Calu3 (cell line): ENCODE measurements around the gene L3MBTL1. TPM values are rescaled to one million over a fixed set of nuclear protein-coding genes. Genes with fewer than 3 reads are reported as not detected.

Experiments used
- BruUV-seq: library from RNA; stranded (reverse); fragments of 400-500 nt; replicated peaks from 2 replicates; lab custom pipeline; 2021; lab: Mats Ljungman, UMichigan
- CTCF ChIA-PET: fragments of 300-600 bp; sonication (Branson Sonifier 250); formaldehyde crosslinking; loops from one replicate; lab custom pipeline; 2022; ENCODE audit warnings: antibody characterized with exemption; lab: Charles Lee
- DNase-seq: peaks from one replicate; pipeline ENCODE4 v3.0.0; 2022
- H3K27ac Mint-ChIP-seq: one replicate; pipeline ENCODE4 v1.8.0; 2022; ENCODE audit warnings: mixed read lengths; ENCODE audit not compliant: unreplicated experiment
- H3K27me3 Mint-ChIP-seq: one replicate; pipeline ENCODE4 v1.8.0; 2022; ENCODE audit warnings: mixed read lengths; ENCODE audit not compliant: unreplicated experiment
- H3K36me3 Mint-ChIP-seq: one replicate; pipeline ENCODE4 v1.8.0; 2022; ENCODE audit warnings: mild to moderate bottlenecking, moderate library complexity, mixed read lengths; ENCODE audit not compliant: insufficient read depth, unreplicated experiment
- H3K4me1 Mint-ChIP-seq: one replicate; pipeline ENCODE4 v1.8.0; 2022; ENCODE audit warnings: mild to moderate bottlenecking, low read depth, mixed read lengths; ENCODE audit not compliant: unreplicated experiment
- H3K4me3 Mint-ChIP-seq: one replicate; pipeline ENCODE4 v1.8.0; 2022; ENCODE audit warnings: mild to moderate bottlenecking, low read depth, moderate library complexity, mixed read lengths; ENCODE audit not compliant: unreplicated experiment
- H3K9me3 Mint-ChIP-seq: one replicate; pipeline ENCODE4 v1.8.0; 2022; ENCODE audit warnings: low read depth, mixed read lengths; ENCODE audit not compliant: unreplicated experiment
- CTCF ChIP-seq: fragments of 200-600 bp; IDR thresholded peaks from one replicate; pipeline ENCODE4 v1.8.0; 2022; ENCODE audit warnings: antibody characterized with exemption; ENCODE audit not compliant: unreplicated experiment
- intact Hi-C: fragments of 100-400 bp; cut with micrococcal nuclease; formaldehyde crosslinking; loops from one replicate; pipeline ENCODE4 v1.10.0; 2022; ENCODE audit not compliant: unreplicated experiment
- total RNA-seq: library from RNA; stranded (reverse); gene quantifications from 2 replicates; pipeline ENCODE4 v1.2.3, GENCODE V29; 2022

The L3MBTL1 gene
- total RNA-seq, 1 experiment from 2014 or later = 42.3 TPM

- no peaks in the 10 kb centered on the region for H3K27me3 Mint-ChIP-seq
- peaks cover 24% of the 10 kb centered on the region for H3K36me3 Mint-ChIP-seq
- no peaks in the 10 kb centered on the region for H3K9me3 Mint-ChIP-seq
- H3K27ac Mint-ChIP-seq = no peak overlapping the region
- CTCF ChIA-PET = no interaction called here
- TF ChIP-seq CTCF = no peak
- H3K4me3 Mint-ChIP-seq = no peak overlapping the region
- no peak for DNase-seq
- intact Hi-C loops = no loop called here
- peaks cover 8% of the 10 kb centered on the region for H3K4me1 Mint-ChIP-seq
- no TSS peak for BruUV-seq
These were observed 25.0 kb downstream of the L3MBTL1 start for GRCh38 chr20:43532416-43533055.

- intact Hi-C loops = no loop called here
- no peak for TF ChIP-seq CTCF
- Mint-ChIP-seq H3K27ac (no peak overlapping the region), H3K4me1 (peaks cover 8% of the 10 kb centered on the region), H3K4me3 (no peak overlapping the region), H3K36me3 (peaks cover 24% of the 10 kb centered on the region), H3K9me3 (no peaks in the 10 kb centered on the region), H3K27me3 (no peaks in the 10 kb centered on the region)
- CTCF ChIA-PET = no interaction called here
- DNase-seq = no peak
- BruUV-seq = no TSS peak
These were observed 25.6 kb downstream of the L3MBTL1 start for GRCh38 chr20:43533060-43533459.

- BruUV-seq = no TSS peak
- TF ChIP-seq CTCF = no peak
- H3K36me3 Mint-ChIP-seq = peaks cover 27% of the 10 kb centered on the region
- intact Hi-C loops = no loop called here
- no peak overlapping the region for H3K4me3 Mint-ChIP-seq
- DNase-seq = no peak
- peaks cover 8% of the 10 kb centered on the region for H3K4me1 Mint-ChIP-seq
- no peaks in the 10 kb centered on the region for H3K27me3 Mint-ChIP-seq
- CTCF ChIA-PET = interaction anchor here (0.6 to 1.4 kb wide), 3 partner anchors 24 to 763 kb away, joined by 3 to 8 read pairs (median 3); partner anchors contain the start of gene SGK2
- no peaks in the 10 kb centered on the region for H3K9me3 Mint-ChIP-seq
- no peak overlapping the region for H3K27ac Mint-ChIP-seq
These were observed 26.5 kb downstream of the L3MBTL1 start for GRCh38 chr20:43534016-43534415.

- no peaks in the 10 kb centered on the region for H3K27me3 Mint-ChIP-seq
- CTCF ChIA-PET = interaction anchor here (0.6 to 1.4 kb wide), 2 partner anchors 24 to 70 kb away, joined by 3 read pairs; partner anchors contain the start of gene SGK2
- no peak for DNase-seq
- H3K36me3 Mint-ChIP-seq = peaks cover 34% of the 10 kb centered on the region
- intact Hi-C loops = loop anchor here (5.0 kb wide), 1 partner anchor 547 kb away; no protein-coding TSS in a partner anchor
- no peaks in the 10 kb centered on the region for H3K9me3 Mint-ChIP-seq
- TF ChIP-seq CTCF = no peak
- no peak overlapping the region for H3K27ac Mint-ChIP-seq
- BruUV-seq = no TSS peak
- H3K4me1 Mint-ChIP-seq = peaks cover 8% of the 10 kb centered on the region
- H3K4me3 Mint-ChIP-seq = no peak overlapping the region
These were observed 27.4 kb downstream of the L3MBTL1 start for GRCh38 chr20:43534791-43535350.
